Spinal cord (tissue), 10 donors: ENCODE measurements around the gene CSNK1G1. TPM values are rescaled to one million over a fixed set of nuclear protein-coding genes. Genes with fewer than 3 reads are reported as not detected.
A peak's percentile ranks its signal among the peaks of the same experiment; 100 is the strongest.
"Not testable (repeated sequence)": the region's sequence is repeated elsewhere in the genome, so short reads cannot be mapped to it uniquely, and the experiment has no call there.

Experiments
- DNase-seq, 6 donors: peaks; one replicate each; pipeline versions ENCODE4 v3.0.0 to v3.0.0-alpha.2; 2013 to 2015; ENCODE audit warnings: low spot score in 6 of 6, low read depth in 4 of 6
- H3K27ac ChIP-seq: one replicate; pipeline ENCODE4 v1.5.1; 2013; ENCODE audit warnings: low read depth, low read length, control low read depth
- H3K27me3 ChIP-seq: one replicate; pipeline ENCODE4 v1.6.1; 2013; ENCODE audit warnings: low read length; ENCODE audit not compliant: control insufficient read depth, insufficient read depth
- H3K36me3 ChIP-seq: one replicate; pipeline ENCODE4 v1.6.1; 2013; ENCODE audit warnings: low read length; ENCODE audit not compliant: control insufficient read depth, insufficient read depth
- H3K4me1 ChIP-seq: one replicate; pipeline ENCODE4 v1.6.1; 2013; ENCODE audit warnings: low read length; ENCODE audit not compliant: control insufficient read depth, insufficient read depth
- H3K4me3 ChIP-seq: one replicate; pipeline ENCODE4 v1.5.1; 2013; ENCODE audit warnings: low read depth, low read length, control low read depth
- H3K9me3 ChIP-seq: one replicate; pipeline ENCODE4 v1.6.1; 2013; ENCODE audit warnings: low read length; ENCODE audit not compliant: control insufficient read depth, insufficient read depth
- WGBS: methylation state at CpG from one replicate; pipeline ENCODE4 v1.1.5; 2013; ENCODE audit warnings: missing lambda C conversion rate; ENCODE audit not compliant: insufficient coverage; 5-methylcytosine and 5-hydroxymethylcytosine counted together
- polyA plus RNA-seq, 2 donors: library from polyadenylated mRNA; unstranded; fragments of 120-200 nt; gene quantifications; one replicate each; pipeline ENCODE4 v1.2.1, GENCODE V29; 2013; ENCODE audit not compliant: insufficient read length in 2 of 2
- total RNA-seq, 2 donors: library from RNA; depleted of rRNA in 1 of 2; stranded (reverse); fragments of 120-200 nt in 1 of 2; fragments of >200 nt in 1 of 2; gene quantifications; one replicate each; pipeline versions ENCODE4 v1.2.3 to v1.2.4, GENCODE V29; 2013 to 2014
- donor health status: healthy.

The CSNK1G1 gene
- total and polyA plus RNA-seq, 4 donors: 12.4 to 33.1 (median 19.4) TPM

DNA sequence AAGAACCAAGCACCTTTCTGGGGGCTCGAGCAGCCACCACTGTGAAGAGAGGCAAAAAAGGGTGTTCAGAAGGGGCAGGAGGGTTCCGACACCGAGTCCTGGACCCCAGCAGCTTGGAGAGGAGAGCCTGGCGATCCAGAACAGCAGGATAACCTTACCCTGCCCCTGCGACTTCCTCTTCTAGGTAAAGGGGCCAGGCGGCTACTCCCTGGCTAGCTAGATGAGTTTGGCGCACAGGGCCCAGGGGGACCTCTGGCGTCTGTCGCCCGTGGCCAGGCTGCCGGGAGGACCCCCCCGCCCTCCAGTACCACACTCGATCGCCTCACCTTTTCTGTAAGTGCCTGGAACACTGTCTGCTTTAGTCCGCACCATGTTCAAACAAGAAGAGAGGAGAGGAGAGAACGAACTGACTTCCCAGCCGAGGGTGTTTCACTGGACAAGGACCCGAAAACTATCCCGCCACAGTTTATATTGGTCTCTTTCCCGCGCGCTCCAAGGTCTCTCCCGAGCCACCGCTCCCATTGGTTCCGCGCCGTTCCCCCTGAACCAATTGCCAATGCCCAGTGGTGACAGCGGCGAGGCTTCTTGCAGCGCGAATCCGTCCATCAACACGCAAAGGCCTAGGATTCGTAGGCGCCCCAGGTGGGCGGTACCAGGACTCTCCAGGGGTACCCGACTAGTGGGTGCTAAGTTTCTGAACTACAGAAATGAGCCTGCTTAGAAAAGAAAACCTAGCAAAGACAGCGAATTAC, 25.2 kb upstream of the CSNK1G1 start, which contains the start of gene PCLAF:
Gene PCLAF, minus strand, starts transcription at position 442 of the 752 bp plus-strand sequence. Its CDS starts 70 bp downstream, at position 372.
- Histone ChIP-seq H3K27ac (no peak within 1 kb of the TSS), H3K4me3 (peak within 1 kb of the TSS; percentile 76), H3K9me3 (no peaks in the 10 kb centered on the region), H3K36me3 (no peaks in the 10 kb centered on the region), H3K4me1 (peaks cover 12% of the 10 kb centered on the region), H3K27me3 (no peaks in the 10 kb centered on the region)
- peak; percentile 64 to 98 (median 82) for DNase-seq
- under 1% methylated on average over 32 of the region's 38 CpGs for WGBS

DNA sequence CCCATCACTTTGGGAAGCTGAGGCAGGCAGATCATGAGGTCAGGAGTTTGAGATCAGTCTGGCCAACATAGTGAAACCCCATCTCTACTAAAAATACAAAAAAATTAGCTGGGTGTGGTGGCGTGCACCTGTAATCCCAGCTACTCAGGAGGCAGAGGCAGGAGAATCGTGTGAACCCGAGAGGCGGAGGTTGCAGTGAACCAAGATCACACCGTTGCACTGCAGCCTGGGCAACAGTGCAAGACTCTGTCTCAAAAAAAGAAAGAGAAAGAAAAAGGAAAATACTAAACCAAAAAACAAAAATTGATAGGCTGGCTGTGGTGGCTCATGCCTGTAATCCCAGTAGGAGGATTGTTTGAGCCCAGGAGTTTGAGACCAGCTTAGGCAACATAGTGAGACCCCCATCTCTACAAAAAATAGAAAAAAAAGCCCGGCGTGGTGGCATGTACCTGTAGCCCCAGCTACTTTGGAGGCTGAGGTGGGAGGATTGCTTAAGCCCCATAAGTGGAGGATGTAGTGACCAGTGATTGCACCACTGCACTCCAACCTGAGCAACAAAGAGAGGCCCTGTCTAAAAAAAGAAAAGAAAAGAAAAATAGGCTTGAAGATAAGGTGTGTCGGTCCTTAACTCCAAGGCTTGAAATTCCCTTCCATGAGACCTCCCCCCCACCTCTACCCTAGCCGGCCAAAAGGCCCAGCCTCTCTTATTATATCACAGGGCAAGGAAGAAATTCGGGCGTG, 24.3 kb upstream of the CSNK1G1 start:
- WGBS: 57% methylated on average over 7 of the region's 11 CpGs
- not testable (repeated sequence) for H3K27me3 ChIP-seq, H3K36me3 ChIP-seq, DNase-seq, H3K9me3 ChIP-seq, H3K27ac ChIP-seq
- peak overlapping the region; percentile 76 for H3K4me3 ChIP-seq
- peaks cover 12% of the 10 kb centered on the region for H3K4me1 ChIP-seq

DNA sequence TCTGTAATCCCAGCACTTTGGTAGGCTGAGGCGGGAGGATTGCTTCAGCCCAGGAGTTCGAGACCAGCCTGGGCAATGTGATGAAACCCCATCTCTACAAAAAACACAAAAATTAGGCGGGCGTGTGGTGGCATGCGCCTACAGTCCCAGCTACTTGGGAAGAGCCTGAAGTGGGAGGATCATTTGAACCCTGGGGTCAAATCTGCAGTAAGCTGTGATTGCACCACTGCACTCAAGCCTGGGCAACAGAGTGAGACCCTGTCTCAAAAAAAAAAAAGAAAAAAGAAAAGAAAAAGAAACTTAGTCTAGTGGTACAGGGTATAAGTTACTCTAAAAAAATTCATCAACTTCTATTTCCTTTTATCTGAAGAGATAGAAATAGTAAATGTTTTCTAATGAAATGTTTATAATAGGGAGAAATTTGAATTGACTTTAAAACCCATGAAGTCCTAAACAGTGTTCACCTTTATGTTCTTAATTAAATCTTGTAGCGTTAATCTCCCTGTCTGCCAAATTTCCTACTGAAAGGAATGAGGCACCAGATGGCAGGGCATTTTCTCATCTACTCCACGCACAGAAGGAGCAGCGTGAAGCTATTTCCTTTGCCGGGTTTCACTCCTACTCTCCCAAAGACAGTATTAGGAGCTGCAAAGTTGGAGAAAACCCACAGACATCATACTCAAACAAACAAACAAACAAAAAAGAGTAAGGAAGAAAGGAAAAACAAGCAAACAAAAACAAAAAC, 23.4 kb upstream of the CSNK1G1 start:
- no peak overlapping the region for H3K4me3 ChIP-seq
- no peak overlapping the region for H3K27ac ChIP-seq
- no peaks in the 10 kb centered on the region for H3K9me3 ChIP-seq
- H3K27me3 ChIP-seq: no peaks in the 10 kb centered on the region
- peak in 2 of 6 donors; percentile 46 to 64 for DNase-seq
- H3K4me1 ChIP-seq: peaks cover 12% of the 10 kb centered on the region
- no peaks in the 10 kb centered on the region for H3K36me3 ChIP-seq
- 62% methylated on average over 5 of the region's 9 CpGs for WGBS

DNA sequence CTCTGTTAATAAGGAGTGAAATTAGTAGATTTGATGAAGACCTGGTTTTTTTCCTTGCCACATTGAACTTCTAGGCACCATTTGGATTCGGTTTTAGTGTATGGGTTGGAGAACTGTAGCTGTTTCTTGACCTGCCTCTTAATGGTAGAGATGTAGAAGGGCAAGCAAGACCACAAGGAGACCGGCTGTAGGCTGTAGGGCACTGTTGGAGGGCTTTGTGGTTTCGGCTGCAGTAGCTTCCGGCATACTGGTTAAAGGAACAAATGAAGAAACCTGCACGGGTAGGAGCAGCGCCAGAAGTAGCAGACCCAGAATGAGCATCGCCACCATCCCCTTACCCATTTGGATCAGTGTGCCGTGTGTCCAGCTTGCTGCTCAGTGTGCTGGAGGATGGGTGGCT, 17.4 kb upstream of the CSNK1G1 start:
- no peak overlapping the region for H3K4me3 ChIP-seq
- no peak overlapping the region for H3K27ac ChIP-seq
- H3K9me3 ChIP-seq: no peaks in the 10 kb centered on the region
- H3K27me3 ChIP-seq: no peaks in the 10 kb centered on the region
- no peaks in the 10 kb centered on the region for H3K4me1 ChIP-seq
- DNase-seq: no peak
- H3K36me3 ChIP-seq: no peaks in the 10 kb centered on the region
- WGBS: 100% methylated on average over 7 of the region's 8 CpGs

DNA sequence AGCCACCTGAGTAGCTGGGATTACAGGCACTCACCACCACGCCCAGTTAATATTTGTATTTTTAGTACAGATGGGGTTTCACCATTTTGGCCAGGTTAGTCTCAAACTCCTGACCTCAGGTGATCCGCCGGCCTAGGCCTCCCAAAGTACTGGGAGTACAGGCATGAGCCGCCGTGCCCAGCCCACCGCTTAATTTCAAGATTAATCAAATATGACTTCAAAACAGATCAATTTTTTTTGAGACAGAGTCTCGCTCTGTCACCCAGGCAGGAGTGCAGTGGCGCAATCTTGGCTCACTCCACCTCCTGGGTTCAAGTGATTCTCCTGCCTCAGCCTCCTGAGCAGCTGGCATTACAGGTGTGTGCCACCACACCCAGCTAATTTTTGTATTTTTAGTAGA, 15.4 kb upstream of the CSNK1G1 start:
- not testable (repeated sequence) for DNase-seq, H3K36me3 ChIP-seq, H3K27me3 ChIP-seq, H3K27ac ChIP-seq, H3K9me3 ChIP-seq, H3K4me3 ChIP-seq, H3K4me1 ChIP-seq
- WGBS: 99% methylated on average over 8 of the region's 8 CpGs

DNA sequence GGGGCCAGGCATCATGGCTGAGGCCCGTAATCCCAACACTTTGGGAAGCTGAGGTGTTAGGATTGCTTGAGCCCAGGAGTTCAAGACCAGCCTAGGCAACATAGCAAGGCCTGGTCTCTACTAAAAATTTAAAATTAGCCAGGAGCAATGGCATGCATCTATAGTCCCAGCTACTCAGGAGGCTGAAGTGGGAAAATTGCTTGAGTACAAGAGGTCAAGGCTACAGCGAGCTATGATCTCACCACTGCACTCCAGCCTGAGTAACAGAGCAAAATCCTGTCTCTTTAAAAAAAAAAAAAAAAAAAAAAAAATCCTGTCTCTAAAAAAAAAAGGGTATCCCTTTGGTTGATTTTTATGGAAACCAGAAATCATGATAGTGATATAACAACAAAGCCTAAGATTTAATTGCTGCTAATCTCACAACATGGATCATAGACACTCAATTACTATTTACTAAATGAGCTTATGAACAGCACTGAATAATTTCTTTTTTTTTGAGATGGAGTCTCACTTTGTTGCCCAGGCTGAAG, 13.2 kb upstream of the CSNK1G1 start:
- no peaks in the 10 kb centered on the region for H3K27me3 ChIP-seq
- no peak overlapping the region for H3K27ac ChIP-seq
- H3K36me3 ChIP-seq: no peaks in the 10 kb centered on the region
- no peak for DNase-seq
- H3K9me3 ChIP-seq: no peaks in the 10 kb centered on the region
- 100% methylated on average over 1 of the region's 2 CpGs for WGBS
- no peak overlapping the region for H3K4me3 ChIP-seq
- no peaks in the 10 kb centered on the region for H3K4me1 ChIP-seq

DNA sequence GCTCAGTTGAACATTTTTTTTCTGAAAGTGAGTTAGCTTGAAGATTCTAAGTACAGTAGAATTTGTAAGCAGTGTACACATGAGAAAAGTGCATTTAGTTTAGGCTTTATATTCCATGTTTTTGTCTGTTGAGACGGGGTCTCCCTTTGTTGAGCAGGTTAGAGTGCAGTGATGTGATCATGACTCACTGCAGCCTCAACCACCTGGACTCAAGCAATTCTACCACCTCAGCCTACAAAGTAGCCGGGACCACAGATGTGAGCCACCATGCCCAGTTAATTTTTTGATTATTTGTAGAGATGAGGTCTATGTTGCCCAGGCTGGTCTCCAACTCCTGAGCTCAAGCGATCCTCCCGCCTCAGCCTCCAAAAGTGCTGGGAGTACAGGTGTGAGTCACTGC, 5.3 kb upstream of the CSNK1G1 start:
- Histone ChIP-seq H3K4me1 (peaks cover 4% of the 10 kb centered on the region), H3K4me3 (no peak overlapping the region), H3K27me3 (no peaks in the 10 kb centered on the region), H3K9me3 (no peaks in the 10 kb centered on the region), H3K36me3 (no peaks in the 10 kb centered on the region), H3K27ac (no peak overlapping the region)
- WGBS: 100% methylated on average over 2 of the region's 4 CpGs
- DNase-seq: no peak

DNA sequence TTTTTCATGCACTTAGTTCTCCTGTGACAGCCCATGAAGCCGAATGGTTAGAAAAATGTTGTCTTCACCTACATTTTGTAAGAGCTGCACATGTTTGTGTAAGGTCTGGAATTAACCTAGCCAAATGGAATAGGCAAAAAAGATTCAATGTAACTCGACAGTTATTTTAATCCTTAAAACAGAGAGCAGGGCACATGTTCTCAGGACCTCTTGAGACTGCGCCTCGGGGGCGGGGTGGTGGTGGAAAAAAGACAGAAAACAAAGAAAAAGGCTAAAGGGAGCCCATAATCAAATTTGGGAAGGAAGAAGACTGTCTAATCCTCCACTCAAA, 702 bp upstream of the CSNK1G1 start:
- Histone ChIP-seq H3K36me3 (no peaks in the 10 kb centered on the region), H3K27ac (peak overlapping the region; percentile 83), H3K27me3 (no peaks in the 10 kb centered on the region), H3K9me3 (no peaks in the 10 kb centered on the region), H3K4me3 (peak overlapping the region; percentile 83), H3K4me1 (peaks cover 9% of the 10 kb centered on the region)
- DNase-seq: no peak
- 67% methylated on average over 4 of the region's 5 CpGs for WGBS

DNA sequence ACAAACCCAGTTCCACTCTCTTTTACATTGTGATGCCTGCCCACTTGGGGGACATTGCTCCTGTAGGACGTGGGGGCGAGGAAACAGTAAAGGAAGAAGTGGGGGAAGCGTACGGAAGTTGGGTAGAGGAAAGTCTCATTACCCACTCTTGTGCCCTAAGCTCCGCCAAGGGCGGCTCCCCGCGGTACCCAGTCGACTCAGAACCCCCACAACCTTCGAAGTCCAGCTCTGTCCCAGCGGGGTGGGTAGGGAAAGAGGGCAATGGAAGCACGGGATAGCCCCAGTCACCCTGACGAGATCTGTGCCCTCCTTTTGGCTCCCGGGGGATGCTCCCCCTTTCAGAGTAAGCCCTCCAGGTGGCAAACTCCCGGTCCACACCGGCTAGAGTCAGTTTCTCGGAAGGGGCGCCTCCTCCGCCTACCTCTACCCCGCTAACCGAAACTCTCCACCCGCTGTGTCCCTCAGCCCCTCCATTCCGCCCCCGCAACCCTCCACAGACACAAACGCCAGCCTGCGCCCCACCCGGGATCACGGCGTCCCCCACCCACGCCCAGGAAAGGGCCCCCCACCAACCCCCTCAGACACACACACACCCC, 527 bp downstream of the CSNK1G1 start:
- 0% methylated on average over 20 of the region's 30 CpGs for WGBS
- peak in 1 of 6 donors; percentile 32 for DNase-seq
- peak overlapping the region; percentile 83 for H3K27ac ChIP-seq
- H3K4me1 ChIP-seq: peaks cover 9% of the 10 kb centered on the region
- no peaks in the 10 kb centered on the region for H3K27me3 ChIP-seq
- peak overlapping the region; percentile 83 for H3K4me3 ChIP-seq
- no peaks in the 10 kb centered on the region for H3K9me3 ChIP-seq
- H3K36me3 ChIP-seq: no peaks in the 10 kb centered on the region
